HEK293 (cell line): ENCODE results near the gene TMEM151A.

Experiments used
- GFI1B ChIP-seq: fragments of 450-650 bp; formaldehyde crosslinking; IDR thresholded peaks from 2 replicates; pipeline ENCODE4 v1.5.1; 2016; ENCODE audit warnings: missing biosample characterization, missing genetic modification characterization
- KLF1 ChIP-seq: fragments of 450-650 bp; formaldehyde crosslinking; IDR thresholded peaks from 2 replicates; pipeline ENCODE4 v1.5.1; 2016; ENCODE audit warnings: missing biosample characterization, missing genetic modification characterization
- KLF16 ChIP-seq: fragments of 450-650 bp; formaldehyde crosslinking; IDR thresholded peaks from 2 replicates; pipeline ENCODE4 v1.5.1; 2017; ENCODE audit warnings: missing biosample characterization, missing genetic modification characterization
- KLF9 ChIP-seq: fragments of 450-650 bp; formaldehyde crosslinking; IDR thresholded peaks from 2 replicates; pipeline ENCODE4 v1.5.1; 2016; ENCODE audit warnings: missing biosample characterization, missing genetic modification characterization, low read depth
- PATZ1 ChIP-seq: fragments of 450-650 bp; formaldehyde crosslinking; IDR thresholded peaks from 2 replicates; pipeline ENCODE4 v1.5.1; 2016; ENCODE audit warnings: missing biosample characterization, missing genetic modification characterization
- SP7 ChIP-seq: fragments of 450-650 bp; formaldehyde crosslinking; IDR thresholded peaks from 2 replicates; pipeline ENCODE4 v1.5.1; 2016; ENCODE audit warnings: missing biosample characterization, missing genetic modification characterization
- TCF7L2 ChIP-seq: IDR thresholded peaks from 2 replicates; pipeline ENCODE4 v1.6.1; 2011; ENCODE audit warnings: low read depth, mild to moderate bottlenecking, inconsistent platforms, low read length, moderate library complexity, borderline replicate concordance
- WT1 ChIP-seq: fragments of 450-650 bp; formaldehyde crosslinking; IDR thresholded peaks from 2 replicates; pipeline ENCODE4 v1.5.1; 2016; ENCODE audit warnings: missing biosample characterization, missing genetic modification characterization
- YY1 ChIP-seq: fragments of 450-650 bp; formaldehyde crosslinking; IDR thresholded peaks from 2 replicates; pipeline ENCODE4 v1.5.1; 2018; ENCODE audit warnings: missing biosample characterization, missing genetic modification characterization
- YY2 ChIP-seq: fragments of 450-650 bp; formaldehyde crosslinking; IDR thresholded peaks from 2 replicates; pipeline ENCODE4 v1.5.1; 2016; ENCODE audit warnings: missing biosample characterization, missing genetic modification characterization
- ZBTB17 ChIP-seq: fragments of 450-650 bp; formaldehyde crosslinking; IDR thresholded peaks from 2 replicates; pipeline ENCODE4 v1.5.1; 2016; ENCODE audit warnings: missing biosample characterization, missing genetic modification characterization
- ZBTB20 ChIP-seq: fragments of 450-650 bp; formaldehyde crosslinking; IDR thresholded peaks from 2 replicates; pipeline ENCODE4 v1.5.1; 2016; ENCODE audit warnings: missing biosample characterization, missing genetic modification characterization
- ZBTB21 ChIP-seq: fragments of 450-650 bp; formaldehyde crosslinking; IDR thresholded peaks from 2 replicates; pipeline ENCODE4 v1.5.1; 2017; ENCODE audit warnings: missing biosample characterization, missing genetic modification characterization
- ZFHX2 ChIP-seq: fragments of 450-650 bp; formaldehyde crosslinking; conservative IDR thresholded peaks from 2 replicates; pipeline ENCODE4 v1.5.1; 2016; ENCODE audit warnings: missing biosample characterization, missing genetic modification characterization
- ZNF138 ChIP-seq: fragments of 450-650 bp; formaldehyde crosslinking; IDR thresholded peaks from 2 replicates; pipeline ENCODE4 v1.5.1; 2016; ENCODE audit warnings: missing biosample characterization, missing genetic modification characterization, borderline replicate concordance
- ZNF16 ChIP-seq: fragments of 450-650 bp; formaldehyde crosslinking; IDR thresholded peaks from 2 replicates; pipeline ENCODE4 v1.5.1; 2016; ENCODE audit warnings: low read depth, missing biosample characterization, missing genetic modification characterization
- ZNF18 ChIP-seq: fragments of 450-650 bp; formaldehyde crosslinking; IDR thresholded peaks from 2 replicates; pipeline ENCODE4 v1.5.1; 2016; ENCODE audit warnings: missing biosample characterization, missing genetic modification characterization
- ZNF184 ChIP-seq: fragments of 450-650 bp; IDR thresholded peaks from 2 replicates; pipeline ENCODE4 v1.5.1; 2018; ENCODE audit warnings: missing biosample characterization, mild to moderate bottlenecking, missing genetic modification characterization
- ZNF404 ChIP-seq: fragments of 450-650 bp; formaldehyde crosslinking; IDR thresholded peaks from 2 replicates; pipeline ENCODE4 v1.5.1; 2017; ENCODE audit warnings: missing biosample characterization, missing genetic modification characterization
- ZNF521 ChIP-seq: fragments of 450-650 bp; formaldehyde crosslinking; IDR thresholded peaks from 2 replicates; pipeline ENCODE4 v1.5.1; 2017; ENCODE audit warnings: missing biosample characterization, mild to moderate bottlenecking, missing genetic modification characterization
- ZNF530 ChIP-seq: fragments of 450-650 bp; formaldehyde crosslinking; IDR thresholded peaks from 2 replicates; pipeline ENCODE4 v1.5.1; 2016; ENCODE audit warnings: low read depth, missing biosample characterization, missing genetic modification characterization
- ZNF555 ChIP-seq: fragments of 450-650 bp; formaldehyde crosslinking; conservative IDR thresholded peaks from 2 replicates; pipeline ENCODE4 v1.5.1; 2017; ENCODE audit warnings: missing biosample characterization, mild to moderate bottlenecking, missing genetic modification characterization, inconsistent platforms
- ZNF600 ChIP-seq: fragments of 450-650 bp; formaldehyde crosslinking; IDR thresholded peaks from 2 replicates; pipeline ENCODE4 v1.5.1; 2016; ENCODE audit warnings: missing biosample characterization, missing genetic modification characterization
- ZNF626 ChIP-seq: fragments of 450-650 bp; sonication (Bioruptor Pico); formaldehyde crosslinking; IDR thresholded peaks from 2 replicates; pipeline ENCODE4 v1.5.1; 2018; ENCODE audit warnings: missing biosample characterization, missing genetic modification characterization, inconsistent platforms
- ZNF677 ChIP-seq: fragments of 450-650 bp; IDR thresholded peaks from 2 replicates; pipeline ENCODE4 v1.5.0; 2018; ENCODE audit warnings: missing biosample characterization, mild to moderate bottlenecking, missing genetic modification characterization, moderate library complexity
- ZNF76 ChIP-seq: fragments of 450-650 bp; formaldehyde crosslinking; IDR thresholded peaks from 2 replicates; pipeline ENCODE4; 2016; ENCODE audit warnings: low read depth, missing biosample characterization, missing genetic modification characterization, borderline replicate concordance
- ZNF776 ChIP-seq: fragments of 450-650 bp; formaldehyde crosslinking; IDR thresholded peaks from 2 replicates; pipeline ENCODE4 v1.5.0; 2017; ENCODE audit warnings: missing biosample characterization, missing genetic modification characterization, borderline replicate concordance
- ZNF785 ChIP-seq: fragments of 450-650 bp; formaldehyde crosslinking; IDR thresholded peaks from 2 replicates; pipeline ENCODE4 v1.5.1; 2016; ENCODE audit warnings: missing biosample characterization, missing genetic modification characterization
- ZSCAN18 ChIP-seq: fragments of 450-650 bp; formaldehyde crosslinking; IDR thresholded peaks from 2 replicates; pipeline ENCODE4 v1.5.1; 2016; ENCODE audit warnings: missing biosample characterization, missing genetic modification characterization
- TF ChIP-seq, protein P1 (sequence below): fragments of 450-650 bp; formaldehyde crosslinking; conservative IDR thresholded peaks from 2 replicates; pipeline ENCODE4 v1.5.1; 2016; ENCODE audit warnings: low read depth, missing biosample characterization, missing genetic modification characterization

The TMEM151A gene

GRCh38 chr11:66268244-66268951, 23.3 kb upstream of the TMEM151A start, which contains the start of gene RAB1B (continued):
- TF ChIP-seq ZNF530 (tag by site-specific recombination) (no peak), KLF16 (0 out of 2 replicates have a peak, but pooled peaks have one; percentile 44), PATZ1 (tag by site-specific recombination) (peak; percentile 73), ZNF16 (tag by site-specific recombination) (no peak), ZNF626 (tag by site-specific recombination) (no peak), ZNF555 (tag by site-specific recombination) (no peak), ZNF18 (no peak), ZSCAN18 (no peak), YY2 (peak; percentile 76), GFI1B (tag by site-specific recombination) (no peak), ZNF138 (tag by site-specific recombination) (no peak), ZNF785 (no peak), ZBTB20 (no peak; the same call in 1 of the 2 replicates), TCF7L2 (no peak), ZNF677 (tag by site-specific recombination) (no peak), SP7 (no peak), ZNF776 (tag by site-specific recombination) (no peak), ZNF76 (tag by site-specific recombination) (peak; percentile 97), ZFHX2 (tag by site-specific recombination) (peak; percentile 73), ZNF521 (tag by site-specific recombination) (no peak), KLF1 (tag by site-specific recombination) (peak; percentile 35; the same call in 1 of the 2 replicates), ZBTB17 (tag by site-specific recombination) (peak; percentile 85), ZNF600 (tag by site-specific recombination) (0 out of 2 replicates have a peak, but pooled peaks have one; percentile 47), ZBTB21 (tag by site-specific recombination) (no peak), YY1 (tag by site-specific recombination) (peak; percentile 71; the same call in 1 of the 2 replicates), KLF9 (tag by site-specific recombination) (no peak), ZNF184 (tag by site-specific recombination) (no peak), WT1 (no peak), ZNF404 (tag by site-specific recombination) (no peak)
- TF ChIP-seq, protein P1, sequence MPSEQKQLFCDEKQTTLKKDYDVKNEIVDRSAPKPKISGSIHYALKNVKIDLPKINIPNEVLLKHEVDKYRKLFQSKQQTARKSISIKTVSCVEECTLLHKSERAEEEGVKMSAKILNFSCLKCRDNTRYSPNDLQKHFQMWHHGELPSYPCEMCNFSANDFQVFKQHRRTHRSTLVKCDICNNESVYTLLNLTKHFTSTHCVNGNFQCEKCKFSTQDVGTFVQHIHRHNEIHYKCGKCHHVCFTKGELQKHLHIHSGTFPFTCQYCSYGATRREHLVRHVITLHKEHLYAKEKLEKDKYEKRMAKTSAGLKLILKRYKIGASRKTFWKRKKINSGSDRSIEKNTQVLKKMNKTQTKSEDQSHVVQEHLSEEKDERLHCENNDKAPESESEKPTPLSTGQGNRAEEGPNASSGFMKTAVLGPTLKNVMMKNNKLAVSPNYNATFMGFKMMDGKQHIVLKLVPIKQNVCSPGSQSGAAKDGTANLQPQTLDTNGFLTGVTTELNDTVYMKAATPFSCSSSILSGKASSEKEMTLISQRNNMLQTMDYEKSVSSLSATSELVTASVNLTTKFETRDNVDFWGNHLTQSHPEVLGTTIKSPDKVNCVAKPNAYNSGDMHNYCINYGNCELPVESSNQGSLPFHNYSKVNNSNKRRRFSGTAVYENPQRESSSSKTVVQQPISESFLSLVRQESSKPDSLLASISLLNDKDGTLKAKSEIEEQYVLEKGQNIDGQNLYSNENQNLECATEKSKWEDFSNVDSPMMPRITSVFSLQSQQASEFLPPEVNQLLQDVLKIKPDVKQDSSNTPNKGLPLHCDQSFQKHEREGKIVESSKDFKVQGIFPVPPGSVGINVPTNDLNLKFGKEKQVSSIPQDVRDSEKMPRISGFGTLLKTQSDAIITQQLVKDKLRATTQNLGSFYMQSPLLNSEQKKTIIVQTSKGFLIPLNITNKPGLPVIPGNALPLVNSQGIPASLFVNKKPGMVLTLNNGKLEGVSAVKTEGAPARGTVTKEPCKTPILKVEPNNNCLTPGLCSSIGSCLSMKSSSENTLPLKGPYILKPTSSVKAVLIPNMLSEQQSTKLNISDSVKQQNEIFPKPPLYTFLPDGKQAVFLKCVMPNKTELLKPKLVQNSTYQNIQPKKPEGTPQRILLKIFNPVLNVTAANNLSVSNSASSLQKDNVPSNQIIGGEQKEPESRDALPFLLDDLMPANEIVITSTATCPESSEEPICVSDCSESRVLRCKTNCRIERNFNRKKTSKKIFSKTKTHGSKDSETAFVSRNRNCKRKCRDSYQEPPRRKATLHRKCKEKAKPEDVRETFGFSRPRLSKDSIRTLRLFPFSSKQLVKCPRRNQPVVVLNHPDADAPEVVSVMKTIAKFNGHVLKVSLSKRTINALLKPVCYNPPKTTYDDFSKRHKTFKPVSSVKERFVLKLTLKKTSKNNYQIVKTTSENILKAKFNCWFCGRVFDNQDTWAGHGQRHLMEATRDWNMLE (tag by site-specific recombination): no peak
